Right lobe of liver (tissue), 6 donors: ENCODE results near the gene RMP24.
A peak's percentile ranks its signal among the peaks of the same experiment; 100 is the strongest.

ENCODE experiments used
- ATAC-seq, 4 donors: fragments of 200-7000 bp; cut with Tn5 transposase; one replicate each; pipeline ENCODE4 v1.9.1; 2020; ENCODE audit warnings: mild to moderate bottlenecking in 4 of 4, moderate library complexity in 4 of 4
- DNase-seq, 3 donors: peaks; one replicate each; pipeline ENCODE4 v3.0.0-alpha.2; 2020
- H3K27ac ChIP-seq, 3 donors: fragments of 200-600 bp; one replicate each; pipeline ENCODE4 v1.8.0; 2022
- H3K27me3 ChIP-seq, 2 donors: fragments of 200-600 bp; one replicate each; pipeline ENCODE4 v1.8.0; 2022
- H3K36me3 ChIP-seq, 4 donors: fragments of 200-600 bp; sonication (generic) in 1 of 4; one replicate each; pipeline versions ENCODE4 v1.5.1 to v1.8.0; 2017 to 2022; ENCODE audit warnings: control low read depth in 1 of 4
- H3K4me1 ChIP-seq, 4 donors: fragments of 200-600 bp; sonication (generic) in 1 of 4; one replicate each; pipeline versions ENCODE4 v1.5.1 to v1.8.0; 2017 to 2022; ENCODE audit warnings: control low read depth in 1 of 4
- H3K4me3 ChIP-seq, 3 donors: fragments of 200-600 bp; one replicate each; pipeline ENCODE4 v1.8.0; 2022
- H3K9me3 ChIP-seq, 4 donors: fragments of 200-600 bp; sonication (generic) in 1 of 4; one replicate each; pipeline versions ENCODE4 v1.5.1 to v1.8.0; 2017 to 2022; ENCODE audit warnings: control low read depth in 1 of 4
- POLR2A ChIP-seq: fragments of 450-650 bp; IDR thresholded peaks from one replicate; pipeline ENCODE4 v1.6.1; 2017; ENCODE audit warnings: antibody characterized with exemption, mild to moderate bottlenecking
- WGBS: methylation state at CpG from one replicate; pipeline ENCODE4 v1.1.6; 2018; ENCODE audit warnings: low coverage, low lambda C conversion rate; ENCODE audit not compliant: insufficient coverage; ENCODE audit errors: missing lambda C conversion rate; 5-methylcytosine and 5-hydroxymethylcytosine counted together
- intact Hi-C, 2 donors: fragments of 100-400 bp; cut with DNase I; formaldehyde crosslinking; loops; one replicate each; pipeline versions ENCODE4 v1.11.2 to v1.14.1; 2022
- TF ChIP-seq, protein P1 (sequence below), 4 donors: fragments of 200-600 bp in 3 of 4; fragments of 450-650 bp in 1 of 4; IDR thresholded peaks; one replicate each; pipeline versions ENCODE4 v1.5.1 to v1.8.0; 2016 to 2022; ENCODE audit warnings: antibody characterized with exemption in 4 of 4, mild to moderate bottlenecking in 2 of 4
- donor health status: DM: no; HTN: yes; CAD: no.
- donor health status: DM: no; HTN: no; CAD: no.
- donor health status: DM: no; HTN: no; CAD: no.
- donor health status: DM: no; HTN: yes; CAD: no.
- donor health status: DM: no; HTN: yes; CAD: no.

RMP24 gene

DNA sequence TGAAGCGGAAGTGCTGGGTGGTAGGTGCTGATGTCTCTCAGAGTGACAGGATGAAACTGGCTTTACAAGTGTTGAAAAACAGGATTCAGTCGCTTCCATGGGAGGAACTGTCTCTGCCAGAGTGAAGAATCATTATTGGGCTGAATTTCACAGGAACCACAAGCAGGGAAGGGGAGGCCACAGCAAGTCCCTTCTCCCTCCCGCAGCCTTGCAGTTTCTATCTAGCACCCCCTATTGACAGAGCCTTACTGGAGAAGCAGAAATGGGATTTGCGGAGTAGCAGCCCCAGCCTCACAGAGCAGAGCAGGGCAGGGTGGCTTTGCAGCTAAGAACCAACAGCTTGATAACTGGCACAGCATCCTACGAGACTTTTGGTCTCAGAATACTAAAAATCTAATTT is 33.3 kb upstream of the RMP24 start:
- H3K9me3 ChIP-seq = no peaks in the 10 kb centered on the region
- intact Hi-C loops = no loop called here
- H3K4me1 ChIP-seq = no peaks in the 10 kb centered on the region
- 36% methylated on average over 2 of the region's 5 CpGs for WGBS
- no peaks in the 10 kb centered on the region for H3K36me3 ChIP-seq
- H3K27me3 ChIP-seq = no peaks in the 10 kb centered on the region
- ATAC-seq = no peak
- TF ChIP-seq, protein P1, sequence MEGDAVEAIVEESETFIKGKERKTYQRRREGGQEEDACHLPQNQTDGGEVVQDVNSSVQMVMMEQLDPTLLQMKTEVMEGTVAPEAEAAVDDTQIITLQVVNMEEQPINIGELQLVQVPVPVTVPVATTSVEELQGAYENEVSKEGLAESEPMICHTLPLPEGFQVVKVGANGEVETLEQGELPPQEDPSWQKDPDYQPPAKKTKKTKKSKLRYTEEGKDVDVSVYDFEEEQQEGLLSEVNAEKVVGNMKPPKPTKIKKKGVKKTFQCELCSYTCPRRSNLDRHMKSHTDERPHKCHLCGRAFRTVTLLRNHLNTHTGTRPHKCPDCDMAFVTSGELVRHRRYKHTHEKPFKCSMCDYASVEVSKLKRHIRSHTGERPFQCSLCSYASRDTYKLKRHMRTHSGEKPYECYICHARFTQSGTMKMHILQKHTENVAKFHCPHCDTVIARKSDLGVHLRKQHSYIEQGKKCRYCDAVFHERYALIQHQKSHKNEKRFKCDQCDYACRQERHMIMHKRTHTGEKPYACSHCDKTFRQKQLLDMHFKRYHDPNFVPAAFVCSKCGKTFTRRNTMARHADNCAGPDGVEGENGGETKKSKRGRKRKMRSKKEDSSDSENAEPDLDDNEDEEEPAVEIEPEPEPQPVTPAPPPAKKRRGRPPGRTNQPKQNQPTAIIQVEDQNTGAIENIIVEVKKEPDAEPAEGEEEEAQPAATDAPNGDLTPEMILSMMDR (IDR thresholded peaks at IDR 0.05) = peak in 1 of 4 donors; percentile 14
- no peak for TF ChIP-seq POLR2A
- no peak overlapping the region for H3K27ac ChIP-seq
- H3K4me3 ChIP-seq = no peak overlapping the region
- DNase-seq = no peak

DNA sequence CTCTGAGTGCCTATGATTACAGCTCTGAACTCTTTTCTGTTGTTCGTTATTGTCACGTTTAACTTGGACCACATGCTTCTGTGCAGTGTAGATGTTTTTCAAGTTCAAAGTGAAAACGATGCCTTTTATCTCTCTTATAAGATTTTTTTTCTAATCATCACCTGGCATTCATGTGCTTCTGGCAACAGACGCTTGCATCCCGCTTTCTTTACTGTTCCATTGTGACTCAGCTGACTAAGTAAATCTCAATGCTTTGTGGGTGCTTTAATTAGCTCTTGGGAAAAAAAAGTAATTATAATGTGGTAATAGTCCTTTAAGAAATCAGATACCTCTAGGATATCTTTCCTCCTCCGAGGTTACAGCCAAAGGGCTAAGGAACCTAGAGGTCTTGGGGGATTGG is 31.2 kb upstream of the RMP24 start:
- DNase-seq (no peak), ATAC-seq (no peak)
- Histone ChIP-seq H3K36me3 (no peaks in the 10 kb centered on the region), H3K9me3 (no peaks in the 10 kb centered on the region), H3K4me1 (no peaks in the 10 kb centered on the region), H3K27ac (no peak overlapping the region), H3K4me3 (no peak overlapping the region), H3K27me3 (no peaks in the 10 kb centered on the region)
- TF ChIP-seq, protein P1 (IDR thresholded peaks at IDR 0.05) = no peak
- TF ChIP-seq POLR2A = no peak
- intact Hi-C loops = no loop called here
- 73% methylated on average over 6 of the region's 6 CpGs for WGBS

DNA sequence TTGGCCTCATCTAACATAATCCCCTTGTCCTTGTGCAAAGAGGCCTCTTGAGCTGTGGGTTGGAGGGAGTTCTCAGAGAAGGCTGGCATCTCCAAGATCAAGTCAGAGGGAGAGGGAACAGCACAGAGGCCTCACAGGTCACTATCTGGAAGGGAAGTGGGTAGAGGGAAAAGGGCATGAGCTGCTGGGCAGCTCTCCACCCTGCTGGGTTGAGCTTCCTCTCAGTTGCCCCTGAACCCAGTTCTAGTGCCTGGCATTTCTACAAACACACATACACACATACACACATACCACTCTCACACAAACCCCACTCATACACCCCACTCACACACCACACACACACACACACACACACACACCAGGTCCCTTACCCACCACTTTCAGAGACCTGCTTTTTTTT is 30.3 kb upstream of the RMP24 start:
- TF ChIP-seq POLR2A = no peak
- TF ChIP-seq, protein P1 (IDR thresholded peaks at IDR 0.05) = no peak
- Histone ChIP-seq H3K4me3 (no peak overlapping the region), H3K27ac (no peak overlapping the region), H3K36me3 (no peaks in the 10 kb centered on the region), H3K4me1 (no peaks in the 10 kb centered on the region), H3K27me3 (no peaks in the 10 kb centered on the region), H3K9me3 (no peaks in the 10 kb centered on the region)
- DNase-seq (no peak), ATAC-seq (no peak)
- intact Hi-C loops = no loop called here

DNA sequence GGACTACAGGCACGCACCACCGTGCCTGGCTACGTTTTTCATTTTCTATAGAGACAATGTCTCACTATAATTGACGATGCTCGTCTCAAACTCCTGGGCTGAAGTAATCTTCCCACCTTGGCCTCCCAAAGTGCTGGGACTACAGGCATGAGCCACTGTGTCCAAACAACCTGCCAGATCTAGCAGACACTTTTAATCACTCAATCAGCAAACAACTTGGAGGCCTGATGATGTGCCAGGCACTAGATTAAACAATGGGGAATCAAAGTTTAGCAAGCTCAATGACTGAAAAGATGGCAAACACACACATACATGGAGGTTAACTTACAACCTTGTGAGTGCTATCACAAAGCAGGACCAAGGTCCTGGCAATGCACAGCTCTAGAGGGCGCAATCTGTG is 29.8 kb upstream of the RMP24 start:
- TF ChIP-seq, protein P1 (IDR thresholded peaks at IDR 0.05) = no peak
- TF ChIP-seq POLR2A = no peak
- intact Hi-C loops = no loop called here

DNA sequence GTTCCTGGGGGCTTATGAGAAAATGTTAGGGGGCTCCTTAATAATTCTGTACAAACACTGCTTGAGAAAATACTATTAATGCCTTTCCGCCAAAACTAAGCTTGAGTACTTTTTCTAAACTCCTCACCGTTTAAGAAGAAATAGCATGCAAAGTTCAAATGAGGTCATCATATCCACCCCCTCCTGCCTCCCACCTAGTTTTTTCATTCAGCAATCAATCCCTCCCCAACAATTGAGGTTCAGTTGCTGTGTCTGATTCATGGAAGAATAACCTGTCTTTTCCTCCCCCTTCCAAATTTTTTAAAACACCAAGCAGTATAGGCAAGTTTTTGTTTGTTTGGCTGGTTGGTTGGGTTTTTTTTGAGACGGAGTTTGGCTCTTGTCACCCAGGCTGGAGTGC is 24.4 kb upstream of the RMP24 start:
- intact Hi-C loops = loop anchor here in 1 of 2 donors (5.0 kb wide), 1 partner anchor 191 kb away; no protein-coding TSS in a partner anchor
- DNase-seq (no peak), ATAC-seq (no peak)
- no peak overlapping the region for H3K4me3 ChIP-seq
- peaks cover 0 to 6% (median 3%) of the 10 kb centered on the region in 4 donors for H3K4me1 ChIP-seq
- H3K27ac ChIP-seq = no peak overlapping the region
- no peaks in the 10 kb centered on the region for H3K27me3 ChIP-seq
- 62% methylated on average over 3 of the region's 3 CpGs for WGBS
- H3K36me3 ChIP-seq = no peaks in the 10 kb centered on the region
- TF ChIP-seq POLR2A = no peak
- TF ChIP-seq, protein P1 (IDR thresholded peaks at IDR 0.05) = no peak
- no peaks in the 10 kb centered on the region for H3K9me3 ChIP-seq

More for the DNA sequence above, 29.8 kb upstream of the RMP24 start:
- ATAC-seq (no peak), DNase-seq (no peak)
- Histone ChIP-seq H3K4me1 (no peaks in the 10 kb centered on the region), H3K4me3 (no peak overlapping the region), H3K27me3 (no peaks in the 10 kb centered on the region), H3K9me3 (no peaks in the 10 kb centered on the region), H3K36me3 (no peaks in the 10 kb centered on the region), H3K27ac (no peak overlapping the region)
- 77% methylated on average over 5 of the region's 6 CpGs for WGBS
